DND-41 (cell line): Measurements from ENCODE around the gene SLIT1.

Experiments used
- ATAC-seq: fragments of 200-7000 bp; cut with Tn5 transposase; 3 replicates; pipeline ENCODE4 v1.9.1; 2021; ENCODE audit warnings: low read depth; ENCODE audit not compliant: insufficient read depth
- DNase-seq: peaks from one replicate; pipeline ENCODE4 v3.0.0-alpha.2; 2020
- H2AFZ ChIP-seq: 2 replicates; pipeline ENCODE4 v1.6.0; 2012; ENCODE audit warnings: low read depth, low read length
- H3K27ac ChIP-seq: 2 replicates; pipeline ENCODE4 v1.5.1; 2012; ENCODE audit warnings: low read length, inconsistent platforms
- H3K27me3 ChIP-seq: fragments of 200-600 bp; sonication (generic); 2 replicates; pipeline ENCODE4 v1.6.0; 2012; ENCODE audit warnings: low read length, mild to moderate bottlenecking, inconsistent platforms; ENCODE audit not compliant: insufficient read depth, poor library complexity
- H3K36me3 ChIP-seq: 2 replicates; pipeline ENCODE4 v1.5.1; 2012; ENCODE audit warnings: low read length, inconsistent platforms; ENCODE audit not compliant: insufficient read depth
- H3K4me1 ChIP-seq: 2 replicates; pipeline ENCODE4 v1.5.1; 2012; ENCODE audit warnings: mild to moderate bottlenecking, low read length; ENCODE audit not compliant: insufficient read depth
- H3K4me2 ChIP-seq: 2 replicates; pipeline ENCODE4 v1.6.0; 2012; ENCODE audit warnings: mild to moderate bottlenecking, moderate library complexity, low read length, inconsistent platforms; ENCODE audit not compliant: insufficient read depth
- H3K4me3 ChIP-seq, 2 experiments: fragments of 200-600 bp in 1 of 2; shearing (Covaris generic) in 1 of 2; 2 replicates each; pipeline ENCODE4 v1.5.1; 2012 to 2016; ENCODE audit warnings: inconsistent platforms in 2 of 2, low read length in 2 of 2, mild to moderate bottlenecking in 2 of 2, low read depth in 1 of 2, moderate library complexity in 1 of 2
- H3K79me2 ChIP-seq: 2 replicates; pipeline ENCODE4 v1.6.0; 2012; ENCODE audit warnings: low read length, inconsistent platforms; ENCODE audit not compliant: insufficient read depth
- H3K9ac ChIP-seq: 2 replicates; pipeline ENCODE4 v1.6.0; 2012; ENCODE audit warnings: low read depth, mild to moderate bottlenecking, inconsistent platforms, low read length, moderate library complexity
- H3K9me3 ChIP-seq: 2 replicates; pipeline ENCODE4 v1.5.1; 2012; ENCODE audit warnings: low read length, moderate library complexity, mild to moderate bottlenecking, inconsistent platforms; ENCODE audit not compliant: insufficient read depth, severe bottlenecking
- H4K20me1 ChIP-seq: 2 replicates; pipeline ENCODE4 v1.6.0; 2012; ENCODE audit warnings: low read length; ENCODE audit not compliant: insufficient read depth
- CTCF ChIP-seq: IDR thresholded peaks from 2 replicates; pipeline ENCODE4 v1.5.1; 2012; ENCODE audit warnings: borderline replicate concordance, low read length, moderate library complexity, mild to moderate bottlenecking; ENCODE audit not compliant: poor library complexity, severe bottlenecking; ENCODE audit errors: extremely low read depth
- EZH2 ChIP-seq: IDR thresholded peaks from 3 replicates; pipeline ENCODE4 v1.6.1; 2012; ENCODE audit warnings: borderline replicate concordance, low read depth, mild to moderate bottlenecking, moderate library complexity, low read length, inconsistent platforms; ENCODE audit not compliant: severe bottlenecking

Gene SLIT1

GRCh38 chr10:97169063-97169462 is 16.7 kb downstream of the SLIT1 start:
- no peak overlapping the region for H3K4me3 ChIP-seq
- H3K9ac ChIP-seq: no peak overlapping the region
- 0 out of 2 replicates have a peak, but pooled peaks cover 2% of the 10 kb centered on the region for H4K20me1 ChIP-seq
- H3K9me3 ChIP-seq: no peaks in the 10 kb centered on the region
- H3K27ac ChIP-seq: no peak overlapping the region
- ATAC-seq (no peak), DNase-seq (no peak)
- H3K36me3 ChIP-seq: no peaks in the 10 kb centered on the region
- peaks cover 12% of the 10 kb centered on the region for H3K27me3 ChIP-seq
- no peak overlapping the region for H3K4me2 ChIP-seq
- no peak overlapping the region for H2AFZ ChIP-seq
- H3K4me1 ChIP-seq: no peaks in the 10 kb centered on the region
- H3K79me2 ChIP-seq: no peaks in the 10 kb centered on the region
- TF ChIP-seq EZH2 (no peak), CTCF (no peak)

- ATAC-seq: no peak
- H3K9me3 ChIP-seq: no peaks in the 10 kb centered on the region
- H2AFZ ChIP-seq: no peak overlapping the region
- TF ChIP-seq EZH2 (no peak), CTCF (no peak)
- H3K9ac ChIP-seq: no peak overlapping the region
- 0 out of 2 replicates have a peak, but pooled peaks cover 2% of the 10 kb centered on the region for H4K20me1 ChIP-seq
- no peak for DNase-seq
- no peak overlapping the region for H3K4me3 ChIP-seq
- H3K4me2 ChIP-seq: no peak overlapping the region
- H3K36me3 ChIP-seq: no peaks in the 10 kb centered on the region
- H3K27ac ChIP-seq: no peak overlapping the region
- H3K79me2 ChIP-seq: no peaks in the 10 kb centered on the region
- peaks cover 12% of the 10 kb centered on the region for H3K27me3 ChIP-seq
- H3K4me1 ChIP-seq: no peaks in the 10 kb centered on the region
These were observed 17.1 kb downstream of the SLIT1 start for GRCh38 chr10:97168645-97169044.

GRCh38 chr10:97165499-97165898 is 20.3 kb downstream of the SLIT1 start:
- DNase-seq (no peak), ATAC-seq (no peak)
- no peak overlapping the region for H3K4me2 ChIP-seq

More at GRCh38 chr10:97165499-97165898, 20.3 kb downstream of the SLIT1 start:
- Histone ChIP-seq H3K36me3 (no peaks in the 10 kb centered on the region), H3K4me1 (no peaks in the 10 kb centered on the region), H3K27ac (no peak overlapping the region), H3K79me2 (no peaks in the 10 kb centered on the region), H3K4me3 (no peak overlapping the region), H3K9me3 (no peaks in the 10 kb centered on the region), H3K9ac (no peak overlapping the region), H3K27me3 (peaks cover 3% of the 10 kb centered on the region), H2AFZ (no peak overlapping the region), H4K20me1 (0 out of 2 replicates have a peak, but pooled peaks cover 2% of the 10 kb centered on the region)
- no peak for TF ChIP-seq CTCF
